Epithelial cell of proximal tubule (primary cell): ENCODE results near the gene OSBPL2. TPM values are rescaled to one million over a fixed set of nuclear protein-coding genes. Genes with fewer than 3 reads are reported as not detected.

Experiments used
- DNase-seq: peaks from one replicate; pipeline ENCODE4 v3.0.0-alpha.2; 2011; ENCODE audit warnings: low read depth
- H3K4me3 ChIP-seq: 2 replicates; pipeline ENCODE4 v1.5.1; 2011; ENCODE audit warnings: low read depth, mild to moderate bottlenecking, low read length
- total RNA-seq: library from RNA; depleted of rRNA; stranded (reverse); fragments of >200 nt; gene quantifications from 2 replicates; pipeline ENCODE4 v1.2.3, GENCODE V29; 2015
- TF ChIP-seq, protein P1 (sequence below): conservative IDR thresholded peaks from 2 replicates; pipeline ENCODE4 v1.5.1; 2012; ENCODE audit warnings: low read depth, mild to moderate bottlenecking, low read length

OSBPL2 gene
- total RNA-seq, 1 donor from 2014 or later, result 20.6 TPM

GRCh38 chr20:62284448-62284847 lies 46.1 kb downstream of the OSBPL2 start:
- no peak overlapping the region for H3K4me3 ChIP-seq
- no peak for DNase-seq
- TF ChIP-seq, protein P1, sequence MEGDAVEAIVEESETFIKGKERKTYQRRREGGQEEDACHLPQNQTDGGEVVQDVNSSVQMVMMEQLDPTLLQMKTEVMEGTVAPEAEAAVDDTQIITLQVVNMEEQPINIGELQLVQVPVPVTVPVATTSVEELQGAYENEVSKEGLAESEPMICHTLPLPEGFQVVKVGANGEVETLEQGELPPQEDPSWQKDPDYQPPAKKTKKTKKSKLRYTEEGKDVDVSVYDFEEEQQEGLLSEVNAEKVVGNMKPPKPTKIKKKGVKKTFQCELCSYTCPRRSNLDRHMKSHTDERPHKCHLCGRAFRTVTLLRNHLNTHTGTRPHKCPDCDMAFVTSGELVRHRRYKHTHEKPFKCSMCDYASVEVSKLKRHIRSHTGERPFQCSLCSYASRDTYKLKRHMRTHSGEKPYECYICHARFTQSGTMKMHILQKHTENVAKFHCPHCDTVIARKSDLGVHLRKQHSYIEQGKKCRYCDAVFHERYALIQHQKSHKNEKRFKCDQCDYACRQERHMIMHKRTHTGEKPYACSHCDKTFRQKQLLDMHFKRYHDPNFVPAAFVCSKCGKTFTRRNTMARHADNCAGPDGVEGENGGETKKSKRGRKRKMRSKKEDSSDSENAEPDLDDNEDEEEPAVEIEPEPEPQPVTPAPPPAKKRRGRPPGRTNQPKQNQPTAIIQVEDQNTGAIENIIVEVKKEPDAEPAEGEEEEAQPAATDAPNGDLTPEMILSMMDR, result no peak

- DNase-seq, result no peak
- TF ChIP-seq, protein P1, result no peak
- no peak overlapping the region for H3K4me3 ChIP-seq
Observed at GRCh38 chr20:62285151-62285550, 46.8 kb downstream of the OSBPL2 start.

DNA sequence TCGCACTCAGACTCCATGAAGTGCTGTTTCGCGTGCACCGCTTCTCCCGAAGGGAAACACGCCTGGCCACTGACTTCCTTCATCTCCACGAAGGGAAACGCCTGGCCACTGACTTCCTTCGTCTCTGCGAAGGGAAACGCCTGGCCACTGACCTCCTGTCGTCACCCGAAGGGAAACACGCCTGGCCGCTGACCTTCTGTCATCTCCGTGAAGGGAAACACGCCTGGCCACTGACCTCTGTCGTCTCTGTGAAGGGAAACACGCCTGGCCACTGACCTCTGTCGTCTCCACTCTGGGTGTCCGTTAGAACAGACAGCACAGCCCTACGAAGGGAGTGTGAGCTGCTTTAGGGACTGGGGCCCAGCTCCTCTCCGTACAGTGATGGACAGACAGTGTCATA lies 47.4 kb downstream of the OSBPL2 start:
- no peak for DNase-seq
- H3K4me3 ChIP-seq, result no peak overlapping the region
- TF ChIP-seq, protein P1, result no peak

DNA sequence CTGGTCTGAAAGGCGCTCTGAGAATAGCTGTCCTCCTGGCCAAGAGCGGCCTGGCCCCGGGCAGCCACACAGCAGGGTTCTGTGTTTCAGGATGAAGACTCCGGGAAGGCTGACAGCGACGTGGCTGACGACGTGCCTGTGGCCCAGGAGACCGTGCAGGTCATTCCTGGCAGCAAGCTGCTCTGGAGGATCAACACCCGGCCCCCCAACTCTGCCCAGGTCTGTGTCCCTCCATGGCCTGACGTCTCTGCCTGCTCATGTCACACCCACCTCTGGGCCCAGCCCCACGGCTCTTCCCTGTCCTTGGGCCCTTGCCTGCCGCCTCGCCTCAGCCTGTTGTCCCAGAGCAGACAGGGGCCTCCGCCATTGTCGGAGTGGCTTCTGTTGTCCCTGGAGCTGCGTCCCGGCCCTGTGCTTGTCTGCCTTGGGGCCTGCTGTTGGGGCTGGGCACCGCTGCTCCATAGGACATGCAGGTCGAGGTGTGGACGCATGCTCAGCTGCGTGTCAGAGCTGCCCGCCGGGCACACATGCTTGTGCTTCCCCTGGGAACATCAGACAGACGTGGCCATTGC lies 48.3 kb downstream of the OSBPL2 start:
- no peak for DNase-seq
- no peak overlapping the region for H3K4me3 ChIP-seq
- TF ChIP-seq, protein P1, result no peak

- TF ChIP-seq, protein P1, result no peak
- no peak overlapping the region for H3K4me3 ChIP-seq
- no peak for DNase-seq
Observed at GRCh38 chr20:62287129-62287528, 48.8 kb downstream of the OSBPL2 start.

- H3K4me3 ChIP-seq, result no peak overlapping the region
- no peak for DNase-seq
- TF ChIP-seq, protein P1, result no peak
Observed at GRCh38 chr20:62287759-62288534, 49.6 kb downstream of the OSBPL2 start.
